LNCAP (cell line): ENCODE measurements around the gene DNAJC15.

ENCODE experiments used
- CTCF ChIP-seq: fragments of 450-650 bp; IDR thresholded peaks from 2 replicates; pipeline ENCODE4 v1.5.1; 2017; ENCODE audit warnings: mild to moderate bottlenecking

The DNAJC15 gene

GRCh38 chr13:43157796-43158195 is 134.4 kb downstream of the DNAJC15 start:
- TF ChIP-seq CTCF = no peak

GRCh38 chr13:43158516-43158915 is 135.1 kb downstream of the DNAJC15 start:
- TF ChIP-seq CTCF = no peak

GRCh38 chr13:43159026-43159461 is 135.7 kb downstream of the DNAJC15 start:
- no peak for TF ChIP-seq CTCF
